Measurements from ENCODE around the gene STAB2. TPM values are rescaled to one million over a fixed set of nuclear protein-coding genes. Genes with fewer than 3 reads are reported as not detected.

The STAB2 gene
- total RNA-seq, 4 donors from 2014 or later: 0.95 TPM; not detected in 3

DNA sequence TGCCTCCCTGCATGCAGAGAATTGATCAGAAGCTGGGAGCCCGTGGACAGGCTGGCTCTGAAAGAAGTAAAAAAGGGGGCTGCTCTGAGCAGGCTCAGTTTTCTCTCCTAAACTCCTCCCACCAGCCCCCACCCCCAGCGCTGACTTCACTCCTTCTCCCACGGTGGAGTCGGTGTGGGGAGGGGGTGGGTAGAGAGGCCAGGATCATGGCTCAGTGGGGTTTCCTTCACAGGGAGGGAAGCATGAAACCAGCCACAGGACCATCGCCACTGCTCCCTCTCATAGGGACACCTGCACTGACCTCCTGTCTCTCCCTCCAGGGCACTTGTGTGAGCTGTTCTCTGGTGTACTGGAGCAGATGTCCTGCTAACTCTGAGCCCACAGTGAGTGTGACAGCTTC is 78.9 kb downstream of the STAB2 start:
- H3K27ac ChIP-seq: no peak overlapping the region
- TF ChIP-seq POLR2A (IDR thresholded peaks at IDR 0.05): no peak
- no peak for TF ChIP-seq CTCF (IDR thresholded peaks at IDR 0.05)
- no peaks in the 10 kb centered on the region for H3K36me3 ChIP-seq
- no peaks in the 10 kb centered on the region for H3K4me1 ChIP-seq
- no peak for DNase-seq
- intact Hi-C loops (cut with DNase I): no loop called here
- H3K9me3 ChIP-seq: no peaks in the 10 kb centered on the region
- H3K27me3 ChIP-seq: peaks cover 0 to 8% (median 0%) of the 10 kb centered on the region in 4 donors
- H3K4me3 ChIP-seq: no peak overlapping the region
- WGBS, 2 donors: 33% methylated on average over 4 of the region's 5 CpGs; no CpG with 5 or more reads in 1 of the 2 donors

- no peaks in the 10 kb centered on the region for H3K36me3 ChIP-seq
- 45 to 46% methylated on average over 2 of the region's 2 CpGs for WGBS, 2 donors
- peaks cover 0 to 5% (median 0%) of the 10 kb centered on the region in 4 donors for H3K27me3 ChIP-seq
- H3K4me1 ChIP-seq: no peaks in the 10 kb centered on the region
- no peak overlapping the region for H3K27ac ChIP-seq
- intact Hi-C loops (cut with DNase I): no loop called here
- H3K4me3 ChIP-seq: no peak overlapping the region
- H3K9me3 ChIP-seq: no peaks in the 10 kb centered on the region
- TF ChIP-seq CTCF (IDR thresholded peaks at IDR 0.05) (no peak), POLR2A (IDR thresholded peaks at IDR 0.05) (no peak)
- no peak for DNase-seq
These were observed 80.1 kb downstream of the STAB2 start for GRCh38 chr12:103667125-103667524.

DNA sequence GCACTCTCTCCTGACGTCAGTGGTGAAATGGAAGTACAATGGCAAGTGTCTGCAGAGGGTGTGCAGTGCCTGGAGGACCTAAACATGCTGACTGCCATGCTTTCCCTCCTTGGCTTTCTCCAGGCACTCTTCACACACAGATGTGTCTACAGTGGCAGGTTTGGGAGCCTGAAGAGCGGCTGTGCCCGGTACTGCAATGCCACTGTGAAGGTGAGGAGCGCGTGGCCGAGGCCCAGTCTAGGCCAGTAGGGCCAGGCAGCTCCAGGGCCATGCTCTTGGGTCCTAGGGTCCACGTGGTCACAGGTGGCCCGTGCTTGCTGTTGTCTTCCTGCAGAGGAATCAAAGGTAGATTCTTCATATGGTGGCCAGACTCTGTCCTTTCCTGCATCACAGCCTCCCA is 81.4 kb downstream of the STAB2 start:
- Histone ChIP-seq H3K9me3 (no peaks in the 10 kb centered on the region), H3K27me3 (peaks cover 0 to 4% (median 0%) of the 10 kb centered on the region in 4 donors), H3K36me3 (no peaks in the 10 kb centered on the region), H3K4me3 (no peak overlapping the region), H3K27ac (no peak overlapping the region), H3K4me1 (no peaks in the 10 kb centered on the region)
- intact Hi-C loops (cut with DNase I): no loop called here
- no peak for DNase-seq
- 86 to 89% methylated on average over 5 to 7 of the region's 8 CpGs for WGBS, 2 donors
- TF ChIP-seq CTCF (IDR thresholded peaks at IDR 0.05) (no peak), POLR2A (IDR thresholded peaks at IDR 0.05) (no peak)

- no peak for TF ChIP-seq CTCF (IDR thresholded peaks at IDR 0.05)
- no peak for TF ChIP-seq POLR2A (IDR thresholded peaks at IDR 0.05)
- Histone ChIP-seq H3K9me3 (no peaks in the 10 kb centered on the region), H3K27me3 (no peaks in the 10 kb centered on the region), H3K36me3 (no peaks in the 10 kb centered on the region), H3K4me3 (no peak overlapping the region), H3K27ac (no peak overlapping the region), H3K4me1 (no peaks in the 10 kb centered on the region)
- intact Hi-C loops (cut with DNase I): no loop called here
- WGBS, 2 donors: 96 to 100% methylated on average over 1 of the region's 1 CpG
- DNase-seq: no peak
These were observed 84.3 kb downstream of the STAB2 start for GRCh38 chr12:103671367-103671766.

DNA sequence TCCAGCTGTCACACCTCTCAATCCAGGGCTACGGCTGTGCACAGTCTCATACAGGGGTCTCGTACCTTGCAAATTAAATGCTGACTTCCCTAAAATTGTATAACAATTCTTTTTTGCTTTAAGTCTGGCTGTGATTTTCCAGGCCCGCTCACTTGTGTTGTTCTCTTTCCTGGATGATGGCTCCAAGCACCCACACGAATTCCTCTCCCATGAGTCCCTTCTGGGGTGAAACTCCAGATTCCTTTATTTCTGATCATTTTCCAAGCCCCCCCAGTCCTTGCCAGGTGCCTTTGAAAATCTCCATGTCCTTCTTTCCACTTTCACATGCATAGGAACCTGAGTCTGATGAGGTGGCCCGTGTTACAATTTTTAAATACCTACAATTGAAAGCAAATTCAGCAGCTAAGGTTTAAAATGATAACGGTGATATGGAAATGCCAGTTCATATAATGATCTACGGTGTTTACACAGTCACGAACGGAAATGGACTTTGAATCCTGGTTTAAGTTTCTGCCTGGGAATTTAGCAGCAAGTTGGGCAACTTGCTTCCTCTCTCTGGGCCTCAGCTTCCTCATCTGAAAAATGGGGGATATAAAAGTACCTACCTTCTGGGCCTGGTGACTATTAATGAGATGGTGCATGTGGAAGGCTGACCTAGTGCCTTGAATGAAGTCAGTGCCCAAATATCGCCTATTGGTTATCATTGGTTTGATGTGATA is 85.5 kb downstream of the STAB2 start:
- peaks cover 0 to 3% (median 0%) of the 10 kb centered on the region in 3 donors for H3K4me1 ChIP-seq
- TF ChIP-seq POLR2A (IDR thresholded peaks at IDR 0.05) (no peak), CTCF (IDR thresholded peaks at IDR 0.05) (no peak)
- no peaks in the 10 kb centered on the region for H3K36me3 ChIP-seq
- no peak overlapping the region for H3K27ac ChIP-seq
- intact Hi-C loops (cut with DNase I): no loop called here
- 81 to 84% methylated on average over 10 of the region's 10 CpGs for WGBS, 2 donors
- DNase-seq: no peak
- H3K4me3 ChIP-seq: no peak overlapping the region
- H3K9me3 ChIP-seq: no peaks in the 10 kb centered on the region
- no peaks in the 10 kb centered on the region for H3K27me3 ChIP-seq

Data from esophagus squamous epithelium (tissue), 5 donors.